ENCODE measurements around the gene BRD7.

- TF ChIP-seq CTCF (IDR thresholded peaks at IDR 0.05) (no peak), POLR2A (IDR thresholded peaks at IDR 0.05) (no peak)
These were observed 59.6 kb downstream of the BRD7 start for GRCh38 chr16:50309156-50309526.
